Anterior cingulate cortex (tissue), 58 donors: ENCODE results near the gene RNPEPL1.
"Not testable (repeated sequence)": the region's sequence is repeated elsewhere in the genome, so short reads cannot be mapped to it uniquely, and the experiment has no call there.

Experiments used
- DNase-seq, 58 donors: peaks; one replicate each; lab custom pipeline; 2025; lab: John Stamatoyannopoulos, UW

Gene RNPEPL1

GRCh38 chr2:240601061-240601830 is 33.0 kb downstream of the RNPEPL1 start:
- no peak for DNase-seq

GRCh38 chr2:240601831-240602160 is 33.5 kb downstream of the RNPEPL1 start:
- no peak for DNase-seq

GRCh38 chr2:240602266-240603050 is 34.2 kb downstream of the RNPEPL1 start:
- no peak for DNase-seq

GRCh38 chr2:240603081-240603835 is 35.0 kb downstream of the RNPEPL1 start:
- no peak for DNase-seq

GRCh38 chr2:240603846-240604245 is 35.6 kb downstream of the RNPEPL1 start:
- DNase-seq = no peak

GRCh38 chr2:240604291-240604938 is 36.1 kb downstream of the RNPEPL1 start:
- DNase-seq = peak in 55 of 58 donors; percentile 15 to 98 (median 67)

GRCh38 chr2:240604939-240605716 is 36.8 kb downstream of the RNPEPL1 start:
- no peak for DNase-seq

- DNase-seq = no peak
These were observed 37.8 kb downstream of the RNPEPL1 start for GRCh38 chr2:240605867-240606743.

- DNase-seq = no peak
These were observed 43.4 kb downstream of the RNPEPL1 start for GRCh38 chr2:240611601-240612210.

GRCh38 chr2:240613781-240614180 is 45.5 kb downstream of the RNPEPL1 start:
- DNase-seq = no peak

- no peak for DNase-seq
These were observed 46.1 kb downstream of the RNPEPL1 start for GRCh38 chr2:240614391-240614790.

GRCh38 chr2:240615396-240615795 is 47.1 kb downstream of the RNPEPL1 start:
- no peak for DNase-seq

GRCh38 chr2:240615820-240616547 is 47.7 kb downstream of the RNPEPL1 start:
- peak in 1 of 58 donors; percentile 45 for DNase-seq

GRCh38 chr2:240616860-240617666 is 48.8 kb downstream of the RNPEPL1 start:
- not testable (repeated sequence) for DNase-seq

- no peak for DNase-seq
These were observed 50.5 kb downstream of the RNPEPL1 start for GRCh38 chr2:240618776-240619175.

- DNase-seq = no peak
These were observed 51.3 kb downstream of the RNPEPL1 start for GRCh38 chr2:240619506-240620148.
